HG02973 (cell line): ENCODE data around the gene HM13.
"Not testable (repeated sequence)": the region's sequence is repeated elsewhere in the genome, so short reads cannot be mapped to it uniquely, and the experiment has no call there.

Source experiments
- ATAC-seq: cut with Tn5 transposase; IDR thresholded peaks from one replicate; pipeline ENCODE4 v1.9.1; 2021; ENCODE audit warnings: moderate library complexity; ENCODE audit not compliant: unreplicated experiment

HM13 gene

GRCh38 chr20:31565699-31566318 lies 51.6 kb downstream of the HM13 start:
- no peak for ATAC-seq

GRCh38 chr20:31566319-31566657 lies 52.0 kb downstream of the HM13 start:
- no peak for ATAC-seq

DNA sequence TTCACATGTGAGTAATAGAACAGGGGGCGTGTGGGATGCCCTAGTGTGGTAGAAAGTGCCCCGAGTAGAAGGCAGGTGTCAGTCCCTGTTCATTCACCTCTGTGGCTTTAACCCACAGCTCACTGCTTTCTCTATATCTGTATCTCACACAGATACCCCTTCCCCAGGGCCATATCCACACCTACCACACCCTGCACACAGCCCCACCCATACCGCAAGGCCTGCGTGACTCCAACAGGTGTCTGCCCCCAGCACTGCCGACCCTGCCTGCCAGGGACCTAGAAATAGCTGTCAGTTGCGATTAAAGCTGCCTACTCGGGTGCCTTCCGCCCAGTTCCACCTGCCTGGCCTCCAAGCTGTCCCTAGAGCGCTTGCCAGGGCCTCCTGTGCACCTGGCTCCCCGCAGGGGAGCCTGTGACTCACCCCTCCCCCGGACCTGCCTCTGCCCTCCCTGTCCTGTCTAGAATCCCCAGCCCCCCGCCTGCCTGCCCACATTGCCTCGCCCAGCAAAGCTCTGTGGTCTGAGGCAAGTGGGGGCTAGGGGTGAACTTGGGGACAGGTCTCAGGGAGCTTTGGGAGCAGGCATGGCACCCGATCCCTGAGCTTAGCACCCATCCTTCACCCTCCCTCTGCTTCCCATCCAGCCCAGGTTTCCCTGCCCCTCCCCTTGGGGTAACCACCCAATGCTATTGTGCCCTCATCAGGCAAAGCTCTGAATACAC lies 52.6 kb downstream of the HM13 start:
- no peak for ATAC-seq

- no peak for ATAC-seq
These were observed 53.1 kb downstream of the HM13 start for GRCh38 chr20:31567380-31567720.

GRCh38 chr20:31568041-31568731 lies 53.9 kb downstream of the HM13 start:
- ATAC-seq = no peak

GRCh38 chr20:31568773-31569162 lies 54.5 kb downstream of the HM13 start:
- no peak for ATAC-seq

GRCh38 chr20:31569163-31570020 lies 55.1 kb downstream of the HM13 start:
- no peak for ATAC-seq

- no peak for ATAC-seq
These were observed 55.8 kb downstream of the HM13 start for GRCh38 chr20:31570021-31570463.

DNA sequence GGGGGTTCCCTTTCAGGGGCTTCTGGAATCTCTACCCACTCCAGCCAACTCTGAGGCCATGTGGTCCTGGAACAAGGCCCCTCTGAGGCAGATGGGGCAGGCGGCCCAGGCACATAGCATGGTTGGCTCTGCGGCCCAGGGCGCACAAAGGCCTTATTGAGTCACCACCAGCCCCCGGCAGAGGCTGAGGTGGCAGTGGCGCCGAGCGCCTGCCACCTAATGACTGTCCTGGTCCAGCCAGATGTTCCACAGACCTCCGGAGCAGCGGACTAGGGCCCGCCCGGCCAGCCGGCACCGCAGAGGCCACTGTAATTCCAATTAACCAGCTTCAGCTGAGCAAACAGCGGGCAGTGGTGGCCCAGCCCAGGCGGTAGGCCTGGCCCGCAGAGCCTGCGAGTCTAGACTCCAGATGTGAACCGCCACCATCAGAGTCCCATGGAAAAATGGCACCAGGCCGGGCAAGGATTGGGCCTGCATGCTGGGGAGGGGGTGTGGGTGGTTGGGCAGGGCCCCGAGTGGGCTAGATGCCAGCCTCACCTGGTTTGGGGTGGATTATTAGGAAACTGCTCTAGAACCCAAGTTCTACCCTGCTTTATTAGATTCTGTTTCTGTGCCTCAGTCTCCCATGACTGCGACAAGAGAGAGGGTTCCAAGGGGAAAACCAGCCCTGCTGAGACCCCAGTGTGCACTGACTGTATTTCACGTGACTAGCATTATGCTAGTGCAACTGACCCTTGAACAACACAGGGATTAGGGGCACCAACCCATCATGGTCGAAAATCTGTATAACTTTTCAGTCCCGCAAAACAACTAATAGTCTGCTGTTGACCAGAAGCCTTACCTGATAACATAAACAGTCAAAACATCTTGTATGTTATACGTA lies 56.7 kb downstream of the HM13 start:
- ATAC-seq = no peak

DNA sequence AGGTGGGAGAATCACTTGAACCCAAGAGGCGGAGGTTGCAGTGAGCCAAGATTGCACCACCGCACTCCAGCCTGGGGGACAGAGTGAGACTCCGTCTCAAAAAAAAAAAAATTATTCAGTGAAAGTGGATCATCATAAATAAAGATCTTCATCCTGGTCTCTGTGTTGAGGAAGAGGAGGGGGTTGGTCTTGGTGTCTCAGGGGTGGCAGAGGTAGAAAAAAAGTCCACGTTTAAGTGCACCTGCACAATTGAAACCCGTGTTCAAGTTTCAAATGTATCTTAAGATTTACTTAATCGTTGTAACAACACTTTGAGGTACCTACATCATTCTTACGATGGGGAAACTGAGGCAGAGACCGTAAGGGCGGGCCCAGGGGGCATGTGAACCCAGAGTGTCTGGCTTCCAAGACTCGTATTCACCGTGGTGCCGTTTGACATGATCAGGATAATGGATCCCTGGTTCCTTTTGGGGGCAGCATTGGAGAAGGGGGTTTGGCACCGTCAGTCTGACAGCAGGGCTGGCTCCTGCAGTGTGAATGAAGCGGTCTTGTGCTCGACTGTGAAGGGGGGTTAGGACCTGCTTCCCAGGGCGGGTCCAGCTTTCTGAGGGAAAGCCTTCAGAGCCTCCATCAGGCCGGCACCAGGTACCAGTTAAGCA lies 57.9 kb downstream of the HM13 start:
- ATAC-seq = peak; percentile 4

- peak; percentile 81 for ATAC-seq
These were observed 58.7 kb downstream of the HM13 start for GRCh38 chr20:31572701-31573554.

GRCh38 chr20:31573555-31574321 lies 59.5 kb downstream of the HM13 start:
- no peak for ATAC-seq

DNA sequence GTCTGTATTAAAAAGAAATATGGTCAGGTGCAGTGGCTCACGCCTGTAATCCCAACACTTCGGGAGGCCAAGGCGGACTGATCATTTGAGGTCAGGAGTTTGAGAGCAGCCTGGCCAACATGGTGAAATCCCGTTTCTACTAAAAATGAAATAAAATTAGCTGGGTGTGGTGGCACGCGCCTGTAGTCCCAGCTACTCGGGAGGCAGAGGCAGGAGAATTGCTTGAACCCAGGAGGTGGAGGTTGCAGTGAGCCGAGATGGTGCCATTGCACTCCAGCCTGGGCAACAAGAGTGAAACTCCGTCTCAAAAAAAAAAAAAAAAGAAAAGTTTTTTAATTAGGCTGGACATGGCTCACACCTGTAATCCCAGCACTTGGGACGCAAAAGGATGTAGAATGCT lies 60.7 kb downstream of the HM13 start:
- ATAC-seq = not testable (repeated sequence)

DNA sequence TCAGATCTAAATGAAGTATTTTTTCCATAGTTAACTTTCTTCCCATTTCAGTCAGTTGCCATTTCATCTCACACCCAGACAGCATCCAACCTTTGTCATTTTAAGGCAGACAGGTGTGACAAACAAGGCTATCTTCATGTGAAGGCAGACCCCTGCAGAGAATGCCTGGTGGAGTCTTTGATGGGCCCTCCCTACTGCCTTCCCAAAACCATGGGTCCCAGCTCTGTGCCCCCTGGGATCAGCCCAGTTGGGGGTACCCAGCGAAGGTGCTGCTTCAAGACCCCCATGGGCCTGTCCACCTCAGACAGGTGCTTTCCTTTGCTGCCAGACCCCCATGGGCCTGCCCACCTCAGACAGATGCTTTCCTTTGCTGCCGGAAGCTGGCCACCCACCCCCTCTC lies 62.5 kb downstream of the HM13 start:
- no peak for ATAC-seq

DNA sequence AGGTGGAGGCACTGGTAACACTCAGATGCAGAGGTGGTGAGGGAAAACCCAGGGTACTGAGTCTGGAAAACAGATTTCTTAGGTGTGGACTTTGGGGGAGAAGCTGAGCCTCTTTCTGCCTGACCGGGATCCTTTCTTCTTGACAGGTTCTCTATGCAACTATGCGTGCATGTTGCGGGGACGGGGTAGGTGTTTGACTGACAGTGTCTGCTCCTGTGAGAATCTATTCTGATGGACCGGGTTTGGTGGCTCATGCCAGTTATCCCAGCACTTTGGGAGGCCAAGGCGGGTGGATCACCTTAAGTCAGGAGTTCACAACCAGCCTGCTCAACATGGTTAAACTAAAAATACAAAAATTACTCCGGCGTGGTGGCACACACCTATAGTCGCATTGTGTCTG lies 63.0 kb downstream of the HM13 start:
- no peak for ATAC-seq

DNA sequence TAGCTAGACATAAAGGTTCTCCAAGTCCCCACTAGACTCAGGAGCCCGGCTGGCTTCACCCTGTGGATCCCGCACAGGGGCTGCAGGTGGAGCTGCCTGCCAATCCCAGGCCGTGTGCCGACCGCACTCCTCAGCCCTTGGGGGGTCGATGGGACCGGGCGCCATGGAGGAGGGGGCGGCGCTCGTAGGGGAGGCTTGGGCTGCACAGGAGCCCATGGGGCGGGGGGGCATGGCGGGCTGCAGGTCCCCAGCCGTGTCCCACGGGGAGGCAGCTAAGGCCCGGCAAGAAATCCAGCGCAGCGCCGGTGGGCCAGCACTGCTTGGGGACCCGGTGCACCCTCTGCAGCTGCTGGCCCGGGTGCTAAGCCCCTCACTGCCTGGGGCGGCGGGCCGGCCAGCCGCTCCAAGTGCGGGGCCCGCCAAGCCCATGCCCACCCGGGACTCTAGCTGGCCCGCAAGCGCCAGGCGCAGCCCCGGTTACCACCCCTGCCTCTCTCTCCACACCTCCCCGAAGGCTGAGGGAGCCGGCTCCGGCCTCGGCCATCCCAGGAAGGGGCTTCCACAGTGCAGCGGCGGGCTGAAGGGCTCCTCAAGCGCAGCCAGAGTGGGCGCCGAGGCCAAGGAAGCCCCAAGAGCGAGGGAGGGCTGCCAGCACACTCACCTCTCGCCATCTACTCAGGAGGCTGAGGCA lies 64.4 kb downstream of the HM13 start:
- no peak for ATAC-seq

GRCh38 chr20:31579245-31579644 lies 65.0 kb downstream of the HM13 start:
- ATAC-seq = no peak
